Activated naive CD8-positive, alpha-beta T cell treated with anti-CD3 and anti-CD28 coated beads, Interleukin-2, amount 50 U/mL, for 16 hours (primary cell): ENCODE measurements around the gene COL28A1.
"Not testable (repeated sequence)": the region's sequence is repeated elsewhere in the genome, so short reads cannot be mapped to it uniquely, and the experiment has no call there.

Experiments used
- DNase-seq: peaks from one replicate; pipeline ENCODE4 v3.0.0-alpha.2; 2020; ENCODE audit warnings: low read depth, low spot score

Gene COL28A1

DNA sequence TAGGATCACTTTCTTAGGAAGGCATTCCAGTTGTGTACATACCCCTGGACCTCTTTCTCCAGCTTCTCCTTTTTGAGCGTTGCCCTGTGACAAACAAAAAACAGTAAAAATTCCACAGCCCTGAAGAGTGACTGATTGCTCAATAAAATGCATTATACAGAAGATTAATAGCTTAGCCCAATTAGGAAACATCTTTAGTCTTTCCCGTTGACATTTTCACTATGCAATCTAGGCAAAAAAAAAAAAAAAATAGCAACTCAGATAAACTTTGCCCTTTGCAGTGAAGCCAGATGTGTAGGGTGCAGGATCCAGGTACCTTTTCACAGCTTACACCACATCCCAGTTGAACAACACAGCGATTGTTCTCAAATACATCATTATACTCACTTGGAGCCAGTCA, 17.9 kb downstream of the COL28A1 start:
- DNase-seq: no peak

GRCh38 chr7:7516662-7517061, 19.0 kb downstream of the COL28A1 start:
- DNase-seq: no peak

DNA sequence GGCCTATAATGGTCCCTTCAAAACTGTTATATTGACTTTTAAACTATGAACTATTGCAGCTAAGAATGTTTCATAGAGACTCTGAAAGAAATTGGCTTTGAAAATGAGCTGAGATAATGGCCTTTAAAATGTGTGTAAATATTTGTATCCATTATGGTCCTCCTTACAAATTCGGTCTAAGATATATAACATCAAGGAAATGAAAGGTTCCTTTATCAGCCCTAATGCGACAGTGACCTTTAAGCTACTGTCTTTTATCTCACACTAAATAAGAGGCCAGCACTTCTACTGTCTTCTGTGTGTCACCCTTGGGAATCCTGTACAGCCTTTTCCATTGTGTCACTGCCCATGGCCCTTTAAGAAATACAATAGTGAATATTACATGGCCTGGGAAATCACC, 19.5 kb downstream of the COL28A1 start:
- no peak for DNase-seq

GRCh38 chr7:7512861-7513597, 22.6 kb downstream of the COL28A1 start:
- no peak for DNase-seq

DNA sequence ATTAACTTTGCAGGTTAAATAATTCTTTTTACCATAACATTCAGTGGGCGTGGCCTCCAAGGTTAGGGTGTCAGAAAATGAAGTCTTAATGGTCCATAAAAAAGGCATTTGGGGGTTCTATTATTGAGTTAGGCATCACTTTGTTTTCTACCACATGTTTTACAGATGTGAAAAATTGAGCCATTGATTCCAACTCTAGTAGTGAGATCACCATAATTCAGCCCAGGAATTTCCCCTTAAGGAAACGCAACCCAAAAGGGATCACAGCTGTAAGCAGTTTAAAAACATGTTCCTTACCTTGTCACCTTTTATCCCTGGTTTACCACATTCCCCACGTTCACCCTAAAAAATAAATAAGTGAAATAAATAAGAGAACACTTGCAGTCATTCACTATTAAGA, 24.9 kb downstream of the COL28A1 start:
- DNase-seq: no peak

DNA sequence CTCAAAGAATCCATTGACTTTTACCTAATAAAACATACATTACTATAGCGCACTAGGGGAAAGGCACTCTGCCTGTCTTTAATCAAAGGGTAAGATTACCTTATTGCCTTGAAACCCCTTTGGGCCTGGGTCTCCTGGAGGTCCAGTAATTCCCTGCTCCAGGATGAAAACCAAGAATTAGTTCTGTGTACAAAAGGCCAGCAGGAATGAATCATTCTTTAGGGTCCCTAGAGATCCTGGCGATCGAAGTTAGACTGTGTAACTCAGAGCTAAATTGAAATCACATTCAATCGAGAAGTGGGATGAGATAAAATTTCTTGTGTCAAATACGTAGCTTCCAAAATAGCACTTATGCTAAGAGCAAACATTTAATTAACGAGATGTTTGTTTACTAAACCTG, 29.8 kb downstream of the COL28A1 start:
- DNase-seq: no peak

GRCh38 chr7:7504910-7505704, 30.6 kb downstream of the COL28A1 start:
- no peak for DNase-seq

DNA sequence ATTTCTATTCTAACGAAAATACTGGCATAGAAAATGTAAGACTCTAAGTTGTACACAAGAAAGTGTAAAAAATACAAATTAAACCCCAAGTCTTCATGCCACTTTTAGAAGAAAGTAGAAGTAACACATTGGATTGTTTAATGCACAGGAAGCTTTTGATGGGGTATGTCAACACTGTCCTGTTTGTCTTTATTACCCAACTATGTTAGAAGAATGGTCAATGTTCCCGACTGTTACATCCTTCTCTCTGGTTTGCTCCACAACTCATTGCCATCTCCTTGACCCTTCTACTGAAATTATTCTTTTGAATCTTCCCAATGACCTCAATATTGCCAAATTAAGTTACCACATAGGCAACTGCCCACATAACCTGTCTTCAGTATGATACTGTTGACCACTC, 35.8 kb downstream of the COL28A1 start:
- no peak for DNase-seq

GRCh38 chr7:7498856-7499255, 36.8 kb downstream of the COL28A1 start:
- no peak for DNase-seq

DNA sequence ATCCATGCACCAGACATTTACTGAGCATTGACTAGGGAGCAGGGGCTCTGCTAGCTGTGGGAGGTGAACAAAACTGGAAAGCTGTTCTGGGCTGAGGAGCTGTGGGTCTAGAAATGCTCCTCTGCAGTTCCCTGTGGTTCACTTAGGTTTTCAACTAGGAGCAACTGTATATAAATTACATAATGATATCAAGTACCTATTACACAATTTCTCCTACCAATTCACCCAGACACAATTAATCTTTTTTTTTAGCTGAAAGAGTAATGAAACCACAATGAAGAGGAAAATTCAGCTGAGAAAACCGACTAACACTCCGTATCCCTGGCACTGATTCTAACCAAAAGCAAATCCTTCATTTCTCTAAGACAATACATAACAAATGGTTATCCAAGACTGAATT, 39.4 kb downstream of the COL28A1 start:
- DNase-seq: no peak

DNA sequence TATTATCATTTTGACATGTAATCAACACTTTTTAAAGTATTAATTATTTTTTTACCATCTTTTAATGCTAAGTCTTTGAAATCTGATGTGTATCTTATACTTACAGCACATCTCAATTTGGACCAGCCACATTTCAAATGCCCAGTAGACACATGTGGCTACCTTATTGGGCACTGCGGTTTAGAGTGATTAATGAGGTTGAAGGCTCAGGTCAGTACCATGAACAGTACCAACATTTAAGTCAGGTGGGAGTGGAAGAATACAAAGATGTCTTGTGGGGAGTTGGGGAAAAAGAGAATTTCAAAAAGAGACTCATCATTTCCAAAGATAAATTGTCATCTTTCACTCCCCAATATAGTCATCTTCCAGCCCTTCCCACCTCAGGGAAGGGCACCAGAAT, 40.5 kb downstream of the COL28A1 start:
- no peak for DNase-seq

DNA sequence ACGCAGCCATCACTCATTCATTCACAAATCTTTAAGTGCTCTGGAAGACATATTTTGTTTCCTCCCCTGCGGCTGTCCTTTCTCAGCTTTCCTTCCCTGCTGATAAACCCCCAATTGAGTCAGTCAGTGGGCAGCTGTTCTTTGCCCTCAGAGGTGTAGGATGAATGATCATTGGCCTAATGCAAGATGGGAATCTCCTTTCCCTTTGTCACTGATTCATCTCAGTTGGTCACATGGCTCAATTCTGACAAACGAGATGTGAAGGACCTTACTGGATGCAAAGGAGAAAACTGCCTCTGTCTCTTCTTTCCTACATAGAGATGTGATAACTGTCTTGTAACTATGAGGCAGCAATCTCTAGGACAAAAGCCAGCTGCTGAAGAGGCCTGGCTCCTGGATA, 44.6 kb downstream of the COL28A1 start:
- DNase-seq: no peak

DNA sequence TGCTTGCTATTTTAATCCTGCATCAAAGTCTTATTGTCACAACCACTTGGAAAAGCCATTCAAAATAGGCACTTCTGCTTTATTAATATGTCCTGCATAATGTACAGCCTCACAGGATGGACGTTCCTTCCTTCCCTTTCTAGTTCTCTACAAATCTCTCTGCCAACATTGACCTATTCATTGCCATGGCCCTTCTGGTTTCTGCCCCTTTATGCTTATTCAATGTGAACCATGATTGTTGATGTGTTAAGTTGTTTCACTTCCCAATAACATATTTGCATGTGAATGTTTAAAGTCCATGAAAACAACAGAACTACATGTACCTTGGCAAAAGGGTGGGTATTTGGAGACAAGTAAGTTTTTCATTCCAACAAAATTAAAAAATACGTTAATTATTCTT, 45.7 kb downstream of the COL28A1 start:
- no peak for DNase-seq

DNA sequence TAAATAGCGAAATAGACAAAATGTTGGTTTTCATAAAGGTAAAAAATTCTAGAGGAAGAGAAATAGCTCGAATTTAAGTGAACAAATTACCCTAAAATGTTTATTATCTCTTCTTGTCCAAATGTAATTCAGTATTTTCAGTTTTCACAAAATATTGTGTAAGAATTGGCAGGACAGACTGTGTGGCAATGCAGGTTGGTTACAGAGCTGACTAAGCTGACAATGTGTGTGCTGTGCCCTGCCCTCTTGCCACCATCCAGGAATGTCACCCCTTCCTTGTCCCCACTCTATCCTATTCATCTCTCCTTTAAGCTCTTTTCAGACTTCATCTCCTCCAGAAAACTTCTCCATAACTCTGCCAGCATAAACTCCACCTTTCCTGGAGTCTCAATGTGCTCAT, 46.1 kb downstream of the COL28A1 start:
- DNase-seq: no peak

DNA sequence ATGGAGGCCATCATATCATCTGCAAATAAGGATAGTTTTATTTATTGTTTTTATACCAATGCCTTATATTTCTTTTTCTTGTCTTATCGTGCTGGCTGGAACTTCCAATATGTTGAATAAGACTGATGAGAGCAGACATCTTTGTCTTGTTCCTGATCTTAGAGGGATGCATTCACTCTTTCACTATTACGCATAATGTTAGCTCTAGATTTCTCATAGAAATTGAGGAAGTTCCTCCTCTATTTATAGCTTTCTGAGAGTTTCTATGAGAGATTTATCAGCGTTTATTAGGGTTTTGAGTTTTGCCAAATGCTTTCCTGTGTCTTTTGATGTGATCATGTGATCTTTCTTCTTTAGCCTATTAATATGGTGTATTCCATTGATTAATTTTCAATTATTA, 49.3 kb downstream of the COL28A1 start:
- no peak for DNase-seq

- no peak for DNase-seq
Measured at GRCh38 chr7:7484072-7484471, 51.6 kb downstream of the COL28A1 start.

DNA sequence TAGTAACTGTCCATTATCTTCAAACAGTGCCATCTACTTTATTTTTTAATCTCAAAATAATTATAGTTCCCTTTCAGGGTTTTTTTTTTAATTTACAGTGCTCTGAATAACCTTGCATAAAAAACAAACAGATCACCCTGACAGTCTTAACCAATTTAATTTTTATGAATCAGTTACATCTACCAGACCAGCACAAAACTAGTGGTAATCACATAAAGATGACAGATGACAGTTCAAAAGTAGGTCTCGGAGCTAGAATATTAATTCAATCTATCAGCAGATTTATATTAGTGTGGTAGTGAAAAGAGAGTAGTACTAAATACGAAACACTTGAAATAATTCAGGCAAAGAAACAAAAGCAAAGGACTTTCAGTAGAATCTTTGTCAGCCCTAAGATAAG, 53.9 kb downstream of the COL28A1 start:
- DNase-seq: no peak

DNA sequence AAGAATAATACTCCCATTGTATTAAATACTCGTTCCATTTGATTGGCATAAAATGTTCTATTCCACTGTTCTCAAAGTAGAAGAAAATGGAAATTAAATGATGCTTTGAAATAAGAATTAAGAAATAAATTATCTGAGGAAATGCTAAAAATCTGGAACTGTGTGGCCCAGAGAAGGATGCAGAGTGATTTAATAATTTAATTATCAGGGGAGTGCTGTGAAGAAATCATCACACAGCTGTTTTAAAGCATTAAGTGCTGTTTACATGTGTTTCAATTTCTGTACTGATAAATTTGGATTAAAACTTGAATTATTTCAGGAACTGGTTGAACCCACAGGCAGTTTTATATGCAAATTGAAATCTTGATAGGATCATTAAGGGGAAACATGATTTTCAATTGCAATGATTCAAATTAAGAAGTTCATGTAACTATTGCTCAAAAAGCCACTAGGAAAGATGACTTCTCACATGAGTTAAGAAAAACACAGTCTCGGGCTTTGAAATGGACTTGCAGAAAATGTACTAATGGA, 56.3 kb downstream of the COL28A1 start:
- no peak for DNase-seq

DNA sequence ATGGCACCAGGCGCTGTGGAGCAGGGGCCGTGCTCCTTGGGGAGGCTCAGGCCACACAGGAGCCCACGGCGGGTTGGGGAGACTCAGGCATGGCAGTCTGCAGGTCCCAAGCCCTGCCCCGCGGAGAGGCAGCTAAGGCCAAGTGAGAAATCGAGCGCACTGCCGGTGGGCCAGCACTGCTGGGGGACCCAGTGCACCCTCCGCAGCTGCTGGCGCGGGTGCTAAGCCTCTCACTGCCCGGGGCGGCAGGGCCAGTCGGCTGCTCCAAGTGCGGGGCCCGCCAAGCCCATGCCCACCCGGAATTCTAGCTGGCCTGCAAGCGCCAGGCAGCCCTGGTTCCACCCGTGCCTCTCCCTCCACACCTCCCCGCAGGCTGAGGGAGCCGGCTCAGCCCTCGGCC, 57.1 kb downstream of the COL28A1 start:
- DNase-seq: no peak

DNA sequence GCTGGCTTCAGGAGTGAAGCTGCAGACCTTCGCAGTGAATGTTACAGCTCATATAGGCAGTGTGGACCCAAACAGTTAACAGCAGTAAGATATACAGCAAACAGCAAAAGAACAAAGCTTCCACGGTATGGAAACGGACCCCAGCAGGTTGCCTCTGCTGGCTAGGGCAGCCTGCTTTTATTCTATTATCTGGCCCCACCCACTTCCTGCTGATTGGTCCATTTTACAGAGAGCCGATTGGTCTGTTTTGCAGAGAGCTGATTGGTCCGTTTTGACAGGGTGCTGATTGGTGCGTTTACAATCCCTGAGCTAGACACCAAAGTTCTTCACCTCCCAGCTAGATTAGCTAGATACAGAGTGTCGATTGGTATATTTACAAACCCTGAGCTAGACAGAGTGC, 58.0 kb downstream of the COL28A1 start:
- DNase-seq: not testable (repeated sequence)

GRCh38 chr7:7476381-7476780, 59.3 kb downstream of the COL28A1 start:
- DNase-seq: no peak

- no peak for DNase-seq
Measured at GRCh38 chr7:7475601-7476000, 60.1 kb downstream of the COL28A1 start.

- no peak for DNase-seq
Measured at GRCh38 chr7:7474436-7474835, 61.2 kb downstream of the COL28A1 start.
